Stimulated activated CD4-positive, alpha-beta T cell treated with anti-CD3 and anti-CD28 coated beads, TNF-alpha, amount 100 ng/mL, for 48 hours (primary cell): ENCODE data around the gene ACSF2.
"Not testable (repeated sequence)": the region's sequence is repeated elsewhere in the genome, so short reads cannot be mapped to it uniquely, and the experiment has no call there.

Experiments used
- DNase-seq, 3 donors: peaks; one replicate each; pipeline ENCODE4 v3.0.0-alpha.2; 2020; ENCODE audit warnings: low read depth in 3 of 3

Gene ACSF2

DNA sequence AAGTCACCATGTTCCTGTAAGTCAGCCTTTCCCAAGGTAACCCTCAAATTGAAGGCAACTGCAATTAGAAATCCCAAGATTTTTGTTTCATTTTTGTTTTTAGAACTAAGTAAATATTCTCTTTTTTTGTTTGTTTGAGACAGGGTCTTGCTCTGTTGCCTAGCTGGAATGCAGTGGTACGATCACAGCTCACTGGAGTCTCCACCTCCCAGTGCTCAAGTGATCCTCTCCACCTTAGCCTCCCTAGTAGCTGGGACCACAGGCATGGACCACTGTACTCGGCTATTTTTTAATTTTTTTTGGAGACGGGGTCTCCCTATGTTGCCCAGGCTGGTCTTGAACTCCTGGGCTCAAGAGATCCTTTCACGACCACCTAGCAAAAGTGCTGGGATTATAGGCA lies 18.1 kb upstream of the ACSF2 start:
- no peak for DNase-seq

GRCh38 chr17:50412188-50412732 lies 13.8 kb upstream of the ACSF2 start:
- no peak for DNase-seq

- DNase-seq = no peak
These were observed 11.2 kb upstream of the ACSF2 start for GRCh38 chr17:50414808-50415207.

GRCh38 chr17:50419577-50419976 lies 6.4 kb upstream of the ACSF2 start:
- DNase-seq = not testable (repeated sequence)

DNA sequence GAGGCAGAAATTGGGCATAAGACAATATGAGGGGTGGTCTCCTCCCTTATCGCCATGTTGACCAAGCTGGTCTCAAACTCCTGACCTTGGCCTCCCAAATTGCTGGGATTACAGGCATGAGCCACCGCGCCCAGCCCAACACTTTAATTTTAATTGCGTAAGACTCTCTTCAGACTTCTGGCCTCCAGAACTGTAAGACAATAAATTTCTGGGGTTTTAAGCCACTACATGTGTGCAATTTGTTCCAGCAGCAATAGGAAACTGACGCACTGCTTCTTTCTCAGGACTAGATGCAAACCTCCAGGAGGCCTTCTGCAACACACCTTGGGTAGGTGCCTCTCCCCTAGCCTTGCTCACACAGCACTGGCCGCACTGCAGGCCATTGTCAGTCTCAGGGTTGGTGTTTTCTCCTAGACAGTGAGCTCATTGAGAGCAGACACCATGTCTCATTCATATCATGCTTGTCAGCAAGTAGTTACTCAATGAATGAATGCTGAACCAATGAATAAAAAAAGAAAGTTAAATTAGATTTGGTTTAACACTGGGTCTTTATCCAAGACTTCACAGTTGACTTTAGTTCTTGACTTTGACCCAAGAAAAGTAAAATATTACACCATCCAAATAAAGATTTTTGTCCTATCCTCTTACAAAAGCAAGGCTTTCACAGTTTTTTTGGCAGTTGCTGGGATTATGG lies 5.5 kb upstream of the ACSF2 start:
- no peak for DNase-seq

DNA sequence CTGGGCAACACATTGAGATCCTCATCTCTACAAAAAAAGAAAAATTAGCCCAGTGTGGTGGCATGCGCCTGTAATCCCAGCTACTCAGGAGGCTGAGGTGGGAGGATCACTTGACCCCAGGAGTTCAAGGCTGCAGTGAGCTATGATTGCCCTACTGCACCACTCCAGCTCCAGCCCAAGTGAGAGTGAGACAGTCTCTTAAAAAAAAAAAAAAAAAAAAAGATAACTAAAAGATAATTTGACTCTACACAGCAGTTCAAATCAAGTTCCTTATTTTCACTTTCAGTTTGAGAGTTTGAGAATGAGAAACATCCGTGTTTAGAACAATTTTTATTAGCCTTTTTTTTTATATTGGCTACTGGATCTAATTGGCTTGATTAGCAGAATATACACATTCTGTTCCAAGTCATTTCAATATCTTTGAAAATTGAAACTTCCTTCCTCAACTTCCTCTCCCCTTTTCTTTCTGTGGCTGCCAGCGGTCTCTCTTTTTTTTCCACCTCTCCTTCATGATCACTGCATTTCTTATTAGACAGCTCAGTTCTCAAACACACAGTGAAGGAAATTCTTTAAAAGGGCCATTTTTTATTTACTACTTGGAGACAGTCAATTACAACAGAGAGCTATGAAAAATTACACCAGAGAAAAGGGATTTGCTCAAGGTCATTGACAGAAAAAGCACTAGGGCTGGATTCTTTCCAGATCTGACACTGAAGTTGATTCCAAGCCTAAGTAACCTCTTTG lies 4.5 kb upstream of the ACSF2 start:
- no peak for DNase-seq

GRCh38 chr17:50422738-50423137 lies 3.3 kb upstream of the ACSF2 start:
- DNase-seq = no peak

DNA sequence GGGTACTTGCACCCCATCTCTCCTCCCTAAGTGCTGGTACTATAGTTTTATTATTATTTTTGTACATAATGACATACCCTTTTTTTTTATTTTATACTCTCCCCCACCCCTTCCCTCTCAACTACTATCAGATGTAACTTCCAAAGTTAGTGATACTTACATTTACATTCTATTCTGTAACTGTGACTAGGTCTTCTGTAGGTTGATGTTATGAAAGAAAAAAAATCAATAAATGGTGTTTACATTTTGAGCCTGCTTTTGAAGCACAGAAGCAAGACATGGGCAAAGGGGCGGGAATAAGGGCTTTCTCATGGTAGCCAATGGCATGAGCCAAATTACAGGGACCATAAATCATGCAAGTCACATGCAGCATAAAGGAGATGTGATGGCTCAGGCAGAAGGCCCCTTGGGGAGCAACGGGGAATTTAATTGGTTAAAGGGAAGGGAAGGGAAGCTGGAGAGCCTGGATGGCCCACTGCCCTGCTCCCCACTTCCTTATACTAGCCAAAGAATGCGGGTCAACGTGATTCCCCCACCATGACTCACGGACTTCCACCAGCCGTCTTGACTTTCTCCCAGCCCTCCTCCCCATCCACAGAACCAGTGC lies 2.4 kb upstream of the ACSF2 start:
- DNase-seq = no peak

DNA sequence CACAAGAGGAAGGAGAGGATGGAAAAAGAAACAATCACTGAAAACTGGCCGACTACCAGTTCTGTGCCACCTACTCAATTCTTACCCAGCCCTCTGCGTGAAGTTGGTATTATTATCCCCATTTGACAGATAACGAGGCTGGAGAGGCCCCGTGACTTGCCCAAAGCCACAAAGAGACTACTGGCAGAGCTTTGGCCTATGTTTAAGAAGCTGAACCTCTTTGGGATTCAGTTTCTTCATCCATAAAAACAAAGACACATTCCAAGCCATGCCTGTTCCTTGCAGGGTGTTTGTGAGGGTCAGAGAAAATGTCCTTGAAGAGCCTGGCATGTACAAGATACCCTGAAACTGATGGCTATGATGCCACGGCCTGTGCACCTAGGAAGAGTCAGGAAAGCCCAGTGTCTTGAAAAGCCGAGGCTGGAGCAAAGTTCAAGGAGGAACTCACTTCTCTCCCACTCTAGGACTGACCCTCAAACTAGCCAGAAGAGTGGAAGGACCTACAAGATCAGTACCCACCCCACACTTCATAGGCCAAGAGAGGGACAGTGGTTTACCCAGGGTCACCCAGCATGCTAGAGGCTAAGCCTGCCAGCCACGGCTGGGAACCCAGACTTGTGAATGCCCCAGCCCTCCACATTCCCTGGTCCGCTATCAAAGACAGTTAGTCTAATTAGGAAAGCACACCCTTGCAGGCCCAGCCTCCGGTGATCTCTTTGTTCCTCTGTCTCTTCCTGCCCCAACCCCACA lies 1.6 kb upstream of the ACSF2 start:
- DNase-seq = no peak

GRCh38 chr17:50424996-50425681 lies 879 bp upstream of the ACSF2 start:
- DNase-seq = no peak

GRCh38 chr17:50426472-50426782 lies 409 bp downstream of the ACSF2 start:
- no peak for DNase-seq

GRCh38 chr17:50426814-50427787 lies 1.1 kb downstream of the ACSF2 start:
- DNase-seq = no peak

GRCh38 chr17:50428126-50428525 lies 2.1 kb downstream of the ACSF2 start:
- not testable (repeated sequence) for DNase-seq

DNA sequence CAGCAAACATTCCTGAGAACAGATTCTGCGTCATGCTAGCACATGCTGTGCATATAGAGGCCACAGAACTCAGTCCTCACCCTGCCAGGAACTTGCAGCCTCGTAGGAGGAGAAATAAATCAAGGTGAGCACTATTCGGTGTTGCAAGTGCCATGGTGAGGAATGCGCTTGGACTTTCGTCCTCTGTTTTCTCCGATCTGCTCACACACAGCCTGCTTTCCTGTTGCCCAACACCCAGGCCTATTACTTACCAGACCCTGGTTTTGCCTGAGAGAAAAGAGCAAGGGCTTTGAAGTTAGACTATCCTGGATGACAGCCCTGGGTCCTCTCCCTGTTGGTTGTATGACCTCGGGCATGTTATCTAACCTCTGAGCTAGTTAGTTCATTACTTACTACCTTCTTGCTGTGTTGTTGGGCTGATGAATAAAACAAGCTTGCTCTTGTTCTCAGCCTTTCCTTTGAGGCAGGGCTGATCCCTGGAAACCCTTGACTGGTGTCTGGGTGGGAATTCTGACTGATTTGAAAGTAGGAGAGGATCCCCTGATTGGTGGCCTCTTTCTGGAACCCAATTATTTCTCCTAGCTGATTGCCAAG lies 2.9 kb downstream of the ACSF2 start:
- DNase-seq = no peak

DNA sequence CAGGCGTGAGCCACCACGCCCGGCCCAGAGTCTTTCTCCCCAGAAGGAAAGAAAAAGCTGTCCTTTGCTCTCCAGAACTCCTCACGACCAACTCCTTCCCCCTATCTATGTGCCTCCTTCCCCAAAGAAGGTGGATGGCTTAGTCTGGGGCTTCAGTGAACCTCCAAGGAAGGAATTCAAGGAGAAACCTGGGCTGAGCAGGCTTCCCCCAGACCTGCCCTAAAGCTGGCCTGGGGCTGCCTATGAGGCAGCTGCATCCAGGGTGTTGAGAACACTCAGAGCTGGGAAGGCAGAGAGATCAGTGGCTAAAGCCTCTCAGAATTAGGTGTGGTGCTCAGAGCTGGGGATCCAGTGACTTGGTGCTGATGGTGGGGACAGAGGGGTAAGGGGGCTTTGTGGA lies 3.8 kb downstream of the ACSF2 start:
- DNase-seq = no peak

DNA sequence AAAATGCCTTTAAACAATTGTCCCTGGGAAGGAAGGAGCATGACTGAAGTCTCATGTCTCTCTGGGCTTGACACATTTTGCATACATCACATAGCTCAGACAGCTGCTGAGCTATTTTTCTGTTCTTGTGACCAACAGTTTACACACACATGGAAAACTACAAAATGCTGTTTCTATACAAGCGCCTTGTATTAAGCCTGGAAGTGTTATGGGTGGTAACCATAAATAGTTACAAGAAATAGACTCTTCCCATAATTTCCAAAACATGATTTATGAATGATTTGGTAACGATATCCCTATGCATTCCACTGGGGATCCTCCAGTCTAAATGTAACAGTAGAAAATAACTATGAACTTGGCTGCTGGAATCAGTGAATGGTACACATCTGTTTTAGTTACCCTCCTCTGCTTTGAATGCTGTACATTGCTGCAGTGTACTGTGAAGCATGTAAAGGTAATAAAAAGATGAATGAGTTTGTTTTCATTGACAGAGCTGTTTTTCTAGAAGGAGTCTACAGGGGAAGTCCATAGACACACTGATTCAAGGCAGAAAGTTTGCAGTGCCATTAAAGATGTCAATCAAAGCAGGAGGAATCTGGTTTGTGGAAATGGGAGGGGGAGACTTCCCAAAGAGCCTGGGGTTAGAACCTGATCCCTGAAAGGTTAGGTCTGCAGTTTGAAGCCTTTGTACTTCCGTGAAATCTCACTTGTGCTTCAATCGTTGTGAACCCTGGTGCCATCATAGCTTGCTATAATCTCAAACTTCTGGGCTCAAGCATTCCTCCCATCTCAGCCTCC lies 5.0 kb downstream of the ACSF2 start:
- no peak for DNase-seq

DNA sequence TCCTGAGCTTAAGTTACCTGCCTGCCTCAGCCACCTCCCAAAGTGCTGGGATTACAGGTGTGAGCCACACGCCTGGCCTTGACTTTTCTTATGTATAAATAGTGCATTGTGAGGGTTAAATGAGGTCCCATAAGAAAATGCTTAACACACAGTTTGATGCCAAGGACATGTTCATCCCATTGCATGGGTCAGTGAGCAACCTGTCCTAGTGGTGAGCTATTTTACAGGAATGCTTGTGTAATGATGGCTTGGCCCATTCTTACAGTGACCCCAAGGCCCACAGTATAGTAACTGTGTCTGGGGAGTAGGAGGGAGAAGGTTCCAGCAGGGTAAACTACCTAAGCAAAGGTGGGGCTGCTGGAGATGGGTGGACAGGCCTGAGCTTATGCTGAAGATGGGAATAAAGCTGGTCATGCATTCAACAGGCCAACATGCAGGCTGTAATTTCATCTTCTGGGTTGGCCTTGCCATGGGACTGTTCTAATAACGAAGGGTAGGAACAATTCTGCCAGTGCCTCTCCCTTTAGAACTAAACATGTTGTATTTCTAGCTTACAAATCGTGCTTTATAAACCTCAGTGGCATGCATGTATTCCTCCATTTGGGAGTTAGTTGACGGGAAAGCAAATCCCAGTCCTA lies 6.2 kb downstream of the ACSF2 start:
- DNase-seq = no peak

DNA sequence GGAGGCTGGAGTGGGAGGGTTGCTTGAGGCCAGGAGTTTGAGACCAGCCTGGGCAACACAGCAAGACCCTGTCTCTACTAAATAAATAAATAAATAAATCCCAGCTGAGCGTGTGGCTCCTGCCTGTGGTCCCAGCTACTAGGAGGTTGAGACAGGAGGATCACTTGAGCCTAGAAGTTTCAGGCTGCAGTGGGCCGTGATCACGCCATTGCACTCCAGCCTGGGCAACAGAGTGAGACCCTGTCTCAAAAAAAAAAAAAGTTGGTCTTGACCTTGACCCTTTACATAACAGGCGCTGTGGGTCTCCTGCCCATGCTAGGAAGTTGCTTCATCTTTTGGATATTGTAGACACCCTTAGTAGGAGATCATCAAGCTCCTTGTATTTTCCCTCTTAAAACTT lies 11.4 kb downstream of the ACSF2 start:
- no peak for DNase-seq

- DNase-seq = no peak
These were observed 13.0 kb downstream of the ACSF2 start for GRCh38 chr17:50439008-50439407.
